ENCODE data around the gene NCOR1.

GRCh38 chr17:16083223-16083622 lies 132.1 kb downstream of the NCOR1 start:
- TF ChIP-seq CTCF (conservative IDR thresholded peaks at IDR 0.05), result no peak
- no peak for TF ChIP-seq EZH2 (IDR thresholded peaks at IDR 0.05; ENCODE audit: low read depth)
